ENCODE data around the gene SMCO3. TPM values are rescaled to one million over a fixed set of nuclear protein-coding genes. Genes with fewer than 3 reads are reported as not detected.

The SMCO3 gene
- total and polyA plus RNA-seq, 2 of the 13 experiments (the other 11 are each of a cell fraction or from before 2014, with no cell fraction given) = 0.29 to 0.42 TPM

DNA sequence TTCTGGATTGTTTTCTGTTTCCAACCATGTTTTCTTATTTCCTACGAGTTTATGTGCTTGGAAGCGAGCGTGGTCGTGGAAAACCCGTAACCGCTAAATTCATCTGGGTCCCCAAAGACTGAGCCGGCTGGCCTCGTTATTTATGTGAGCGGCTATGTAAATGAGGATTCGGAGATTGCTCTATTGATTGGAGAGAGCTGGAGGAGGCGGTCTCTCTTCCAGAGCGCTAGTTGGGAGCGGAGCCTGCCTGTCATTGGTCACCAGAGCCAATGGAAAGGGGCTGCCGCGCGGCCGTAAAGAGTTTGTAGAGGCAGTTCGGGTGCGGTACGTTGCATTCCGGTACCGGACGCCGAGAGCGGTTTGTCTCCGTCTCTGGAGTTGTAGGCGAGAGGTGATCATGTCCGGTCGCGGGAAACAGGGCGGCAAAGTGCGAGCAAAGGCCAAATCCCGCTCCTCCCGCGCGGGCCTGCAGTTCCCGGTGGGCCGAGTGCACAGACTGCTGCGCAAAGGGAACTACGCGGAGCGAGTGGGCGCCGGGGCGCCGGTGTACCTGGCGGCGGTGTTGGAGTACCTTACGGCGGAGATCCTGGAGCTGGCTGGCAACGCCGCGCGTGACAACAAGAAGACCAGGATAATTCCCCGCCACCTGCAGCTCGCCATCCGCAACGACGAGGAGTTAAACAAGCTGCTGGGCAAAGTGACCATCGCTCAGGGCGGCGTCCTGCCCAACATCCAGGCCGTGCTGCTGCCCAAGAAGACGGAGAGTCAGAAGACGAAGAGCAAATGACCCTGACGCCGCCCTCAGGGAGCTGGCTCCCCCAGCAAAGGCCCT is 39.7 kb downstream of the SMCO3 start (continued):
- TF ChIP-seq NR2F2 (IDR thresholded peaks at IDR 0.05; ENCODE audit: borderline replicate concordance, low read depth) (no peak), NFYB (CRISPR knock-in tag; IDR thresholded peaks at IDR 0.05) (peak; percentile 96), GABPB1 (CRISPR knock-in tag; IDR thresholded peaks at IDR 0.05) (peak; percentile 45), ZNF670 (CRISPR knock-in tag; IDR thresholded peaks at IDR 0.05; ENCODE audit: borderline replicate concordance) (no peak), RCOR2 (CRISPR knock-in tag; IDR thresholded peaks at IDR 0.05) (no peak), ZNF788 (CRISPR knock-in tag; IDR thresholded peaks at IDR 0.05; ENCODE audit: borderline replicate concordance) (0 out of 2 replicates have a peak, but pooled peaks have one; percentile 15), RAD51 (IDR thresholded peaks at IDR 0.05; ENCODE audit: borderline replicate concordance) (no peak), ZNF251 (CRISPR knock-in tag; IDR thresholded peaks at IDR 0.05) (no peak), GATAD1 (CRISPR knock-in tag; IDR thresholded peaks at IDR 0.05) (peak; percentile 30; the same call in 1 of the 2 replicates), RFX3 (CRISPR knock-in tag; IDR thresholded peaks at IDR 0.05) (no peak), HMGXB3 (CRISPR knock-in tag; IDR thresholded peaks at IDR 0.05; ENCODE audit: borderline replicate concordance) (no peak), HDAC1 (CRISPR knock-in tag; IDR thresholded peaks at IDR 0.05) (peak; percentile 60), MAF1 (CRISPR knock-in tag; IDR thresholded peaks at IDR 0.05; ENCODE audit: borderline replicate concordance) (no peak), KLF15 (CRISPR knock-in tag; IDR thresholded peaks at IDR 0.05; ENCODE audit: borderline replicate concordance) (no peak)
- TF ChIP-seq, protein P1, sequence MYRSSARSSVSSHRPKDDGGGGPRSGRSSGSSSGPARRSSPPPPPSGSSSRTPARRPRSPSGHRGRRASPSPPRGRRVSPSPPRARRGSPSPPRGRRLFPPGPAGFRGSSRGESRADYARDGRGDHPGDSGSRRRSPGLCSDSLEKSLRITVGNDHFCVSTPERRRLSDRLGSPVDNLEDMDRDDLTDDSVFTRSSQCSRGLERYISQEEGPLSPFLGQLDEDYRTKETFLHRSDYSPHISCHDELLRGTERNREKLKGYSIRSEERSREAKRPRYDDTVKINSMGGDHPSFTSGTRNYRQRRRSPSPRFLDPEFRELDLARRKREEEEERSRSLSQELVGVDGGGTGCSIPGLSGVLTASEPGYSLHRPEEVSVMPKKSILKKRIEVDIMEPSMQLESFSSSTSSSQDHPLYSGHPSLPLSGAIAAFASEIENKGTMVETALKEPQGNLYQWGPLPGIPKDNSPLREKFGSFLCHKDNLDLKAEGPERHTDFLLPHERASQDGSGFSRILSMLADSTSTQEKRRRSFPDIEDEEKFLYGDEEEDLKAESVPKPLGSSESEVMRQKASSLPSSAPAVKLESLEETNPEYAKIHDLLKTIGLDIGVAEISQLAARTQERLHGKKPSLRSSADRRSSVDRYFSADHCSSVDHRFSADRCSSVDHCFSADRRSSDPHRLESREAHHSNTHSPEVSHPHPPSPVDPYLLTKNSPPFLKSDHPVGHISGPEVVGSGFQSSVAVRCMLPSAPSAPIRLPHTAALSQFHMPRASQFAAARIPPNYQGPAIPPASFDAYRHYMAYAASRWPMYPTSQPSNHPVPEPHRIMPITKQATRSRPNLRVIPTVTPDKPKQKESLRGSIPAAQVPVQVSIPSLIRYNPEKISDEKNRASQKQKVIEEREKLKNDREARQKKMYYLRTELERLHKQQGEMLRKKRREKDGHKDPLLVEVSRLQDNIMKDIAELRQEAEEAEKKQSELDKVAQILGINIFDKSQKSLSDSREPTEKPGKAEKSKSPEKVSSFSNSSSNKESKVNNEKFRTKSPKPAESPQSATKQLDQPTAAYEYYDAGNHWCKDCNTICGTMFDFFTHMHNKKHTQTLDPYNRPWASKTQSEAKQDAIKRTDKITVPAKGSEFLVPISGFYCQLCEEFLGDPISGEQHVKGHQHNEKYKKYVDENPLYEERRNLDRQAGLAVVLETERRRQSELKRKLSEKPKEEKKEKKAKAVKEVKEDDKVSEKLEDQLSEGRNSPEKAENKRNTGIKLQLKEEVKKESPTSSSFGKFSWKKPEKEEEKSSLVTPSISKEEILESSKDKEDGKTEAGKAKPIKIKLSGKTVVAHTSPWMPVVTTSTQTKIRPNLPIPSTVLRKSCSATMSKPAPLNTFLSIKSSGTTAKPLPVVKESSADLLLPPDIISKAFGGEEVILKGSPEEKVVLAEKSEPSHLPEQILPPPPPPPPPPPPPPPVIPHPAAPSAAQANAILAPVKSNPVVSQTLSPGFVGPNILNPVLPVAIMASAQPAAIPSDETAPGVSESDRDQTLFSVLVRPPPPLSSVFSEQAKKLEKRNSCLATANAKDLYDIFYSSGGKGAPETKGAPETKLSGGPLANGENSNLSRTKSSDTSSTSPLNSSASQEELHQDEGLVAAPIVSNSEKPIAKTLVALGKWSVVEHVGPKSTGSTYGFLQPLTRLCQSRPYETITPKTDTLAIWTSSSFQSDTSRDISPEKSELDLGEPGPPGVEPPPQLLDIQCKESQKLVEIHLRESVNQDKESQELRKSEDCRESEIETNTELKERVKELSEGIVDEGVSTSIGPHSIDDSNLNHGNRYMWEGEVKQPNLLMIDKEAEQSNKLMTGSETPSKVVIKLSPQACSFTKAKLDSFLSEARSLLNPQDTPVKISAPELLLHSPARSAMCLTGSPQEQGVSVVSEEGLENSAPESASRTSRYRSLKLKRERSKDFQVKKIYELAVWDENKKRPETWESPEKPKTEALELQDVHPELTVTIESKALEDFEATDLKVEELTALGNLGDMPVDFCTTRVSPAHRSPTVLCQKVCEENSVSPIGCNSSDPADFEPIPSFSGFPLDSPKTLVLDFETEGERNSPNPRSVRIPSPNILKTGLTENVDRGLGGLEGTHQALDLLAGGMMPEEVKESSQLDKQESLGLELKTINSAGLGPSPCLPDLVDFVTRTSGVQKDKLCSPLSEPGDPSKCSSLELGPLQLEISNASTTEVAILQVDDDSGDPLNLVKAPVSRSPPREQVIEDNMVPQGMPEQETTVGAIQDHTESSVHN (CRISPR knock-in tag; IDR thresholded peaks at IDR 0.05) = no peak
- TF ChIP-seq, protein P2, sequence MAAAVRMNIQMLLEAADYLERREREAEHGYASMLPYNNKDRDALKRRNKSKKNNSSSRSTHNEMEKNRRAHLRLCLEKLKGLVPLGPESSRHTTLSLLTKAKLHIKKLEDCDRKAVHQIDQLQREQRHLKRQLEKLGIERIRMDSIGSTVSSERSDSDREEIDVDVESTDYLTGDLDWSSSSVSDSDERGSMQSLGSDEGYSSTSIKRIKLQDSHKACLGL (CRISPR knock-in tag; IDR thresholded peaks at IDR 0.05) = no peak
